Measurements from ENCODE around the gene TLE6.
"Not testable (repeated sequence)": the region's sequence is repeated elsewhere in the genome, so short reads cannot be mapped to it uniquely, and the experiment has no call there.

The TLE6 gene

GRCh38 chr19:3004522-3004921 is 27.2 kb downstream of the TLE6 start:
- DNase-seq (ENCODE audit: low spot score): no peak

GRCh38 chr19:3005345-3005744 is 28.0 kb downstream of the TLE6 start:
- DNase-seq (ENCODE audit: low spot score): no peak

GRCh38 chr19:3006075-3006767 is 28.9 kb downstream of the TLE6 start:
- no peak for DNase-seq (ENCODE audit: low spot score)

GRCh38 chr19:3007975-3008374 is 30.6 kb downstream of the TLE6 start:
- no peak for DNase-seq (ENCODE audit: low spot score)

GRCh38 chr19:3008994-3009393 is 31.6 kb downstream of the TLE6 start:
- DNase-seq (ENCODE audit: low spot score): no peak

GRCh38 chr19:3010871-3011270 is 33.5 kb downstream of the TLE6 start:
- no peak for DNase-seq (ENCODE audit: low spot score)

- not testable (repeated sequence) for DNase-seq (ENCODE audit: low spot score)
Observed at GRCh38 chr19:3012059-3012458, 34.7 kb downstream of the TLE6 start.

GRCh38 chr19:3012621-3013262 is 35.4 kb downstream of the TLE6 start:
- DNase-seq (ENCODE audit: low spot score): no peak

- no peak for DNase-seq (ENCODE audit: low spot score)
Observed at GRCh38 chr19:3013263-3013725, 35.9 kb downstream of the TLE6 start.

GRCh38 chr19:3014135-3014534 is 36.8 kb downstream of the TLE6 start:
- no peak for DNase-seq (ENCODE audit: low spot score)

- no peak for DNase-seq (ENCODE audit: low spot score)
Observed at GRCh38 chr19:3015126-3016057, 38.0 kb downstream of the TLE6 start.

GRCh38 chr19:3017923-3018322 is 40.6 kb downstream of the TLE6 start:
- no peak for DNase-seq (ENCODE audit: low spot score)

- no peak for DNase-seq (ENCODE audit: low spot score)
Observed at GRCh38 chr19:3019211-3019854, 42.0 kb downstream of the TLE6 start.

- no peak for DNase-seq (ENCODE audit: low spot score)
Observed at GRCh38 chr19:3020321-3020960, 43.1 kb downstream of the TLE6 start.

GRCh38 chr19:3024509-3024869 is 47.1 kb downstream of the TLE6 start:
- DNase-seq (ENCODE audit: low spot score): no peak

GRCh38 chr19:3024870-3025548 is 47.6 kb downstream of the TLE6 start:
- no peak for DNase-seq (ENCODE audit: low spot score)

GRCh38 chr19:3025549-3025886 is 48.2 kb downstream of the TLE6 start:
- no peak for DNase-seq (ENCODE audit: low spot score)

GRCh38 chr19:3026768-3027167 is 49.4 kb downstream of the TLE6 start:
- DNase-seq (ENCODE audit: low spot score): no peak

- no peak for DNase-seq (ENCODE audit: low spot score)
Observed at GRCh38 chr19:3027292-3027691, 49.9 kb downstream of the TLE6 start.

GRCh38 chr19:3027981-3028304 is 50.6 kb downstream of the TLE6 start:
- no peak for DNase-seq (ENCODE audit: low spot score)

- DNase-seq (ENCODE audit: low spot score): no peak
Observed at GRCh38 chr19:3028305-3029064, 51.1 kb downstream of the TLE6 start.

Data from left forelimb (tissue), 1 donor.